ENCODE measurements around the gene SH3RF3. TPM values are rescaled to one million over a fixed set of nuclear protein-coding genes. Genes with fewer than 3 reads are reported as not detected.

The SH3RF3 gene
- total RNA-seq, 2 experiments from 2014 or later = 0.05 to 0.06 TPM

DNA sequence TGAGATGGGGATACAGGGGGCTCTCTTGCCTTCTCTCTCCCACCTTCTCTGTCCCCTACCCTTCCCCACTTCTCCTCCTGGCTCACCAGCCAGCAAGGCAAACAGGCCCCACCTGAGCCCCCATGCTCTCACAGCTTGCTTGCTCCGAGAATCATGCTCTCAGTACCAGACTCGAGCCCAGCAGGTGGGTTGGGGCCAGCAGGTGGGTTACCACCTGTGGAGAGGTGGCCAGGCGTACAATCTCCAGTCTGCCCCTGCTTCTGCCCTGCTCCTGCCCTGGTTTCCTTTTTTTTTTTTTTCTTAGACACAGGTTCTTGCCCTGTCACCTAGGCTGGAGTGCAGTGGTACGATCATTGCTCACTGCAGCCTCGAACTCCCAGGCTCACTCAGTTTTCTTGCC is 214.5 kb downstream of the SH3RF3 start:
- ATAC-seq (no peak), DNase-seq (no peak)
- H3K4me3 Mint-ChIP-seq = no peak overlapping the region
- CTCF ChIA-PET = no interaction called here
- H3K4me1 Mint-ChIP-seq = peaks cover 25% of the 10 kb centered on the region
- H3K27ac Mint-ChIP-seq = no peak overlapping the region
- no peaks in the 10 kb centered on the region for H3K9me3 Mint-ChIP-seq (ENCODE audit: low read depth)
- H3K36me3 Mint-ChIP-seq = no peaks in the 10 kb centered on the region
- peaks cover 56% of the 10 kb centered on the region for H3K27me3 Mint-ChIP-seq

GRCh38 chr2:109344270-109344805 is 215.3 kb downstream of the SH3RF3 start:
- ATAC-seq (no peak), DNase-seq (no peak)
- Mint-ChIP-seq H3K9me3 (ENCODE audit: low read depth) (no peaks in the 10 kb centered on the region), H3K27me3 (peaks cover 52% of the 10 kb centered on the region), H3K4me3 (no peak overlapping the region), H3K27ac (no peak overlapping the region), H3K36me3 (no peaks in the 10 kb centered on the region), H3K4me1 (peaks cover 34% of the 10 kb centered on the region)
- CTCF ChIA-PET = interaction anchor here (1.0 kb wide), 1 partner anchor 202 kb away, joined by 3 read pairs; no protein-coding TSS in a partner anchor

GRCh38 chr2:109345091-109345490 is 216.1 kb downstream of the SH3RF3 start:
- no peak for ATAC-seq
- DNase-seq = no peak
- H3K4me1 Mint-ChIP-seq = peaks cover 35% of the 10 kb centered on the region
- H3K36me3 Mint-ChIP-seq = no peaks in the 10 kb centered on the region
- no peak overlapping the region for H3K27ac Mint-ChIP-seq
- no peaks in the 10 kb centered on the region for H3K9me3 Mint-ChIP-seq (ENCODE audit: low read depth)
- H3K4me3 Mint-ChIP-seq = no peak overlapping the region
- H3K27me3 Mint-ChIP-seq = peaks cover 45% of the 10 kb centered on the region
- CTCF ChIA-PET = no interaction called here

GRCh38 chr2:109345653-109346480 is 216.9 kb downstream of the SH3RF3 start:
- no peaks in the 10 kb centered on the region for H3K36me3 Mint-ChIP-seq
- H3K27me3 Mint-ChIP-seq = peaks cover 39% of the 10 kb centered on the region
- CTCF ChIA-PET = interaction anchor here (1.2 kb wide), 1 partner anchor 10 kb away, joined by 3 read pairs; no protein-coding TSS in a partner anchor

DNA sequence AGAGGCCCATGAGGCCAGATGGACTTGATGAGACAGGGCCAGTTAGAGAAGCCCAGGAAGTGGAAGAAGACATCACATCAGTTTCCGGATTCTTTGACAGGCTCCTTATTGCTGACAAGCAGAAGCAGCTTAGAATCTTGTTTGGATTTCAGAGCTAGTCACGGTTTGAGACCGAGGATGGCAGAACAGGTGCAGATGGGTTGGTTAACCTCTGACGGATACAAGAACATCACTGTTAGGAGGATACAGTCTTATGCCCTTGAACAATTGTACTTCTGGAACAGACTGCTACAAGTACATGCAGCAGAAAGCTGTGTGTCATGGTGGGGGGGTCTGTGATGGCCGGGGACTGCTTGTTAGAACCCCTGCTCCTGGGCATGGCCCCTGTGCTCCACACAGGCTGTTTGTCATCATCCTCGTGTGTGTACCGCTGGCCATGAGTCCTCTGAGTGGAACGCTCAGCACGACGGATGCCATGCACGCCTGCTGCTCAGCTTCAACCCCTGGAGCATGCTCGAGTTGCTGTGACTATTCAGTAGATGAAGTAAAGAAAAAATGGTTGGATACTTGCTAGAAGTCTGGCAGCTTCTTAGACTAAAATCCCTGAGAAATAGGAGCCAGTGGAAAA is 217.7 kb downstream of the SH3RF3 start:
- no peaks in the 10 kb centered on the region for H3K9me3 Mint-ChIP-seq (ENCODE audit: low read depth)
- H3K27me3 Mint-ChIP-seq = peaks cover 40% of the 10 kb centered on the region
- CTCF ChIA-PET = interaction anchor here (1.2 kb wide), 1 partner anchor 11 kb away, joined by 3 read pairs; no protein-coding TSS in a partner anchor
- no peak for ATAC-seq
- no peak for DNase-seq
- no peak overlapping the region for H3K27ac Mint-ChIP-seq
- no peak overlapping the region for H3K4me3 Mint-ChIP-seq
- H3K36me3 Mint-ChIP-seq = no peaks in the 10 kb centered on the region
- peaks cover 19% of the 10 kb centered on the region for H3K4me1 Mint-ChIP-seq

More at GRCh38 chr2:109345653-109346480, 216.9 kb downstream of the SH3RF3 start:
- ATAC-seq (no peak), DNase-seq (no peak)
- Mint-ChIP-seq H3K9me3 (ENCODE audit: low read depth) (no peaks in the 10 kb centered on the region), H3K4me3 (no peak overlapping the region), H3K27ac (no peak overlapping the region), H3K4me1 (peaks cover 28% of the 10 kb centered on the region)

DNA sequence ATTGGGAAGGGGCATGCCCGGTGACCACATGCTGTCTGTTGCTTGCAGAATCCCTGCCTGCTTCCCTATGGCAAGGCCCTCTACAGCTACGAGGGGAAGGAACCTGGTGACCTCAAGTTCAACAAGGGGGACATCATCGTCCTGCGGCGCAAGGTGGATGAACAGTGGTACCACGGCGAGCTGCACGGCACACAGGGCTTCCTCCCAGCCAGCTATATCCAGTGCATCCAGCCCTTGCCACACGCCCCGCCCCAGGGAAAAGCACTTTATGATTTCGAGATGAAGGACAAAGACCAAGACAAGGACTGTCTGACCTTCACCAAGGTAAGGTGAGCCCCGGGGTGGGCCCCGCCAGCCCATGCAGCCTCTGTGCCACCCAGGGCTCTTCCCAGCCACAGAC is 218.6 kb downstream of the SH3RF3 start:
- ATAC-seq (no peak), DNase-seq (no peak)
- no peaks in the 10 kb centered on the region for H3K9me3 Mint-ChIP-seq (ENCODE audit: low read depth)
- H3K36me3 Mint-ChIP-seq = no peaks in the 10 kb centered on the region
- no peak overlapping the region for H3K27ac Mint-ChIP-seq
- H3K4me1 Mint-ChIP-seq = peaks cover 18% of the 10 kb centered on the region
- H3K27me3 Mint-ChIP-seq = peaks cover 39% of the 10 kb centered on the region
- CTCF ChIA-PET = no interaction called here
- H3K4me3 Mint-ChIP-seq = no peak overlapping the region

DNA sequence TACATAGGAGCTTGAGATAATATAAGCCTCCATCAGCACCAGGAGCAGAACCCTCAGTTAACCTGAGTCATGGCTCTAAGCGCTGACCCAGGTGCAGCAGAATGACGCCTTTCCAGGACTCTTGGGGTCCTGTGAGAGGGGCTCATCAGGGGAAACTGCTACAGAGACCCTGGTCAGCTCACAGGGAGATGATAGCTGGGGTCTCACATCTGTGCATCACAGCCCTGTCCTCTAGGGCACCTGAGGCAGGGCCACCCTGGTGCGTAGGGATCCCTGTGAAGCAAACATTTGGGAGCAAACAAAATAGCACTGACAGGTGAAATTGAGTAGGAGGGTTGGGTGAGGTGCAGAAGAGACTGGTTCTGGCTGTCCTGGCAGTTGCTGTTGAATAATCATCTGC is 219.2 kb downstream of the SH3RF3 start:
- no peaks in the 10 kb centered on the region for H3K9me3 Mint-ChIP-seq (ENCODE audit: low read depth)
- H3K36me3 Mint-ChIP-seq = no peaks in the 10 kb centered on the region
- H3K27me3 Mint-ChIP-seq = peaks cover 35% of the 10 kb centered on the region
- ATAC-seq (no peak), DNase-seq (no peak)
- peak overlapping the region; percentile 10 for H3K27ac Mint-ChIP-seq
- H3K4me3 Mint-ChIP-seq = no peak overlapping the region
- H3K4me1 Mint-ChIP-seq = peaks cover 18% of the 10 kb centered on the region
- CTCF ChIA-PET = interaction anchor here (0.9 to 1.4 kb wide), 2 partner anchors 36 to 220 kb away, joined by 3 to 4 read pairs; no protein-coding TSS in a partner anchor

DNA sequence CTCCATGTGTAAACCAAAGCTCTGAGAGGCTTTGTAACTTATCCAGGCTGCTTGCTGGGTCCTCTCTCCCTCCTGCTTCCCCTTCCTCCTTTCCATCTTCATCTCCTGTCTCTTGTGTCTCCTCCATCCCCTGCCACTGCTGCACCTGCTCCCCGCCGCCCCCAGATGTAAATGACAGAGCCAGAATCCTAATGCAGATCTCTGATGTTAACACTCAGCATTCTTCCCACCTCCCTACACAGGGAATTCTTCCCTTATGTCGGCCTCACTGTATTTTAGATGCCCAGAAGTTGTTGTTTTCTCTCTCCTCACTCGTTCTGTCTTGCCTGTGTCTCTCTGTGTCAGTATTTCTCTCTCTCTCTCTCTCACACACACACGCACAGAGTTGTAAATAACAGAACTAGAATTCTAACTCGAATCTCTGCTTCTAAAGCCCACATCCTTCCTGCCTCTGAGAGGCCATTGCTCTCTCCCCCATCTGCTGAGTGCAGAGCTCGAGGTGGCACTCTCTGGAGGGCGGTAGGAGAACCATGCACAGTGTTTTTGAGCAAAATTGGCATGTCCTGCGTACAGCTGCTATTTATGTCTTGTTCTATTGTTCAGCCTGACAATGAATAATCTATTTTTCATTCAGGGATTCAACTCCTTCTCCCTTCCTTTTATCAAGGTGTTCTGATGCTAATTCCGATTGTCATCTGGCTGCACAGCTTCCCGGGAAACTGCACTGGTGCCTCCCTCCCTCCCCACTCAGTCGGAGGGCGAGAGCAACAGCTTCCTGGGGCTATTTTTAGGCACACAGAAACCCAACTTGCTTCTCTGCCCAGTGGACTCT is 219.9 kb downstream of the SH3RF3 start:
- Mint-ChIP-seq H3K4me3 (peak overlapping the region; percentile 1), H3K36me3 (no peaks in the 10 kb centered on the region), H3K9me3 (ENCODE audit: low read depth) (no peaks in the 10 kb centered on the region), H3K27me3 (peaks cover 31% of the 10 kb centered on the region), H3K27ac (peak overlapping the region; percentile 75), H3K4me1 (peaks cover 18% of the 10 kb centered on the region)
- CTCF ChIA-PET = interaction anchor here (0.9 to 1.4 kb wide), 4 partner anchors 37 to 221 kb away, joined by 3 to 4 read pairs (median 4); no protein-coding TSS in a partner anchor
- ATAC-seq = peak; percentile 95
- DNase-seq = peak; percentile 72

- H3K27me3 Mint-ChIP-seq = peaks cover 22% of the 10 kb centered on the region
- no peaks in the 10 kb centered on the region for H3K9me3 Mint-ChIP-seq (ENCODE audit: low read depth)
- no peak overlapping the region for H3K4me3 Mint-ChIP-seq
- DNase-seq (no peak), ATAC-seq (no peak)
- peaks cover 18% of the 10 kb centered on the region for H3K4me1 Mint-ChIP-seq
- no peaks in the 10 kb centered on the region for H3K36me3 Mint-ChIP-seq
- CTCF ChIA-PET = interaction anchor here (0.9 to 1.4 kb wide), 3 partner anchors 38 to 164 kb away, joined by 3 to 4 read pairs (median 4); no protein-coding TSS in a partner anchor
- H3K27ac Mint-ChIP-seq = no peak overlapping the region
These were observed 220.8 kb downstream of the SH3RF3 start for GRCh38 chr2:109349503-109350465.

- no peak for DNase-seq
- H3K27ac Mint-ChIP-seq = no peak overlapping the region
These were observed 221.5 kb downstream of the SH3RF3 start for GRCh38 chr2:109350526-109350925.

DNA sequence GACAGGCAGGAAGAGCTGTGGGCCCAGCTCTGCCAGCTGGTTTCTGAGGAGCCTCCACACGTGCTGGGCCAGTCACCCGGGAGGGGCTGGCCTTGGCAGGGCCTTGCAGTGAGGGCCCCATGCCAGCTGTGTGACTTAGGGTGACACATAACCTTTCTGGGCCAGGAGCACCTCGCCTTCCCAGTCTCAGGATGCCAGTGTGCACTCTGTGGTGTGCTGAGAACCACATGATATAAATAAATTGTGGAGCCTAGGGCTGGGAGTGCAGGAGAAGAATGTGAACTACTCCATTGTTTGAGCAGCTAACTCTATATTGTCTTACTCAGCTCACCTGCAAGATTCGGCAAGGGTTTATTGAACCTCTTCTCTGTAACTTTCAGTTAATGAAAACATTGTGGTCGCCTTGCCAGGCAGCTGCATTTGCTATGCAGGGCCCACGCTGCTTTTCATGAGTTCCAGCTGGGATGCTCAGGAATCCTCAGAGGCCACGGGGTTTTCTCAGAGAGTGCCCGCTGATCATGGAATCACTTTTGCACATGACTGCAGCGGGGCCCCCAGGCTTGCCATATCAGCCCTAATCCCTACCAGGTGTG is 222.3 kb downstream of the SH3RF3 start:
- DNase-seq = peak; percentile 34
- Mint-ChIP-seq H3K4me3 (no peak overlapping the region), H3K27me3 (peaks cover 15% of the 10 kb centered on the region), H3K4me1 (peaks cover 18% of the 10 kb centered on the region), H3K36me3 (no peaks in the 10 kb centered on the region), H3K27ac (no peak overlapping the region), H3K9me3 (ENCODE audit: low read depth) (no peaks in the 10 kb centered on the region)
- no peak for ATAC-seq
- CTCF ChIA-PET = no interaction called here

More at GRCh38 chr2:109350526-109350925, 221.5 kb downstream of the SH3RF3 start:
- CTCF ChIA-PET = no interaction called here
- no peak overlapping the region for H3K4me3 Mint-ChIP-seq
- no peaks in the 10 kb centered on the region for H3K9me3 Mint-ChIP-seq (ENCODE audit: low read depth)
- H3K4me1 Mint-ChIP-seq = peaks cover 18% of the 10 kb centered on the region
- ATAC-seq = no peak
- H3K36me3 Mint-ChIP-seq = no peaks in the 10 kb centered on the region
- peaks cover 20% of the 10 kb centered on the region for H3K27me3 Mint-ChIP-seq
